ENCODE measurements around the gene COLEC12. TPM values are rescaled to one million over a fixed set of nuclear protein-coding genes. Genes with fewer than 3 reads are reported as not detected.

The COLEC12 gene
- total RNA-seq, 1 experiment from 2014 or later: 0.03 TPM

- Histone ChIP-seq H3K4me3 (ENCODE audit: low read depth in 2 of 2, low read length in 2 of 2) (no peak overlapping the region), H3K36me3 (ENCODE audit: control insufficient read depth, insufficient read depth, low read length) (no peaks in the 10 kb centered on the region), H3K27ac (ENCODE audit: low read length) (no peak overlapping the region), H3K27me3 (ENCODE audit: control insufficient read depth, insufficient read depth, low read length) (peaks cover 2% of the 10 kb centered on the region), H3K4me1 (ENCODE audit: control insufficient read depth, insufficient read depth, low read length) (no peaks in the 10 kb centered on the region), H3K9me3 (ENCODE audit: control insufficient read depth, insufficient read depth, low read depth, low read length) (no peaks in the 10 kb centered on the region)
- POLR2A ChIA-PET: no interaction called here
- DNase-seq (ENCODE audit: low read depth, low spot score) (no peak), ATAC-seq (no peak)
- in situ Hi-C loops (cut with HindIII; ENCODE audit: low pct_unique_long_range_greater_than_20kb, low sequenced_read_pairs): no loop called here
- CTCF ChIA-PET: no interaction called here
- intact Hi-C loops (cut with micrococcal nuclease; ENCODE audit: unreplicated experiment): no loop called here
- BruUV-seq (replicated peaks): no TSS peak
- TF ChIP-seq TCF7L2 (IDR thresholded peaks at IDR 0.05; ENCODE audit: low read depth, low read length): no peak
- TF ChIP-seq, protein P1, sequence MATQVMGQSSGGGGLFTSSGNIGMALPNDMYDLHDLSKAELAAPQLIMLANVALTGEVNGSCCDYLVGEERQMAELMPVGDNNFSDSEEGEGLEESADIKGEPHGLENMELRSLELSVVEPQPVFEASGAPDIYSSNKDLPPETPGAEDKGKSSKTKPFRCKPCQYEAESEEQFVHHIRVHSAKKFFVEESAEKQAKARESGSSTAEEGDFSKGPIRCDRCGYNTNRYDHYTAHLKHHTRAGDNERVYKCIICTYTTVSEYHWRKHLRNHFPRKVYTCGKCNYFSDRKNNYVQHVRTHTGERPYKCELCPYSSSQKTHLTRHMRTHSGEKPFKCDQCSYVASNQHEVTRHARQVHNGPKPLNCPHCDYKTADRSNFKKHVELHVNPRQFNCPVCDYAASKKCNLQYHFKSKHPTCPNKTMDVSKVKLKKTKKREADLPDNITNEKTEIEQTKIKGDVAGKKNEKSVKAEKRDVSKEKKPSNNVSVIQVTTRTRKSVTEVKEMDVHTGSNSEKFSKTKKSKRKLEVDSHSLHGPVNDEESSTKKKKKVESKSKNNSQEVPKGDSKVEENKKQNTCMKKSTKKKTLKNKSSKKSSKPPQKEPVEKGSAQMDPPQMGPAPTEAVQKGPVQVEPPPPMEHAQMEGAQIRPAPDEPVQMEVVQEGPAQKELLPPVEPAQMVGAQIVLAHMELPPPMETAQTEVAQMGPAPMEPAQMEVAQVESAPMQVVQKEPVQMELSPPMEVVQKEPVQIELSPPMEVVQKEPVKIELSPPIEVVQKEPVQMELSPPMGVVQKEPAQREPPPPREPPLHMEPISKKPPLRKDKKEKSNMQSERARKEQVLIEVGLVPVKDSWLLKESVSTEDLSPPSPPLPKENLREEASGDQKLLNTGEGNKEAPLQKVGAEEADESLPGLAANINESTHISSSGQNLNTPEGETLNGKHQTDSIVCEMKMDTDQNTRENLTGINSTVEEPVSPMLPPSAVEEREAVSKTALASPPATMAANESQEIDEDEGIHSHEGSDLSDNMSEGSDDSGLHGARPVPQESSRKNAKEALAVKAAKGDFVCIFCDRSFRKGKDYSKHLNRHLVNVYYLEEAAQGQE (IDR thresholded peaks at IDR 0.05; ENCODE audit: insufficient read depth in 1 of 2, low read depth in 2 of 2, low read length in 1 of 2): no peak
- TF ChIP-seq, protein P2, sequence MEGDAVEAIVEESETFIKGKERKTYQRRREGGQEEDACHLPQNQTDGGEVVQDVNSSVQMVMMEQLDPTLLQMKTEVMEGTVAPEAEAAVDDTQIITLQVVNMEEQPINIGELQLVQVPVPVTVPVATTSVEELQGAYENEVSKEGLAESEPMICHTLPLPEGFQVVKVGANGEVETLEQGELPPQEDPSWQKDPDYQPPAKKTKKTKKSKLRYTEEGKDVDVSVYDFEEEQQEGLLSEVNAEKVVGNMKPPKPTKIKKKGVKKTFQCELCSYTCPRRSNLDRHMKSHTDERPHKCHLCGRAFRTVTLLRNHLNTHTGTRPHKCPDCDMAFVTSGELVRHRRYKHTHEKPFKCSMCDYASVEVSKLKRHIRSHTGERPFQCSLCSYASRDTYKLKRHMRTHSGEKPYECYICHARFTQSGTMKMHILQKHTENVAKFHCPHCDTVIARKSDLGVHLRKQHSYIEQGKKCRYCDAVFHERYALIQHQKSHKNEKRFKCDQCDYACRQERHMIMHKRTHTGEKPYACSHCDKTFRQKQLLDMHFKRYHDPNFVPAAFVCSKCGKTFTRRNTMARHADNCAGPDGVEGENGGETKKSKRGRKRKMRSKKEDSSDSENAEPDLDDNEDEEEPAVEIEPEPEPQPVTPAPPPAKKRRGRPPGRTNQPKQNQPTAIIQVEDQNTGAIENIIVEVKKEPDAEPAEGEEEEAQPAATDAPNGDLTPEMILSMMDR (IDR thresholded peaks at IDR 0.05): no peak
- no peak for TF ChIP-seq POLR2AphosphoS5 (IDR thresholded peaks at IDR 0.05; ENCODE audit: low read depth, low read length)
- TF ChIP-seq SIN3A (IDR thresholded peaks at IDR 0.05; ENCODE audit: borderline replicate concordance, insufficient read depth, low read depth, low read length): no peak
Observed at GRCh38 chr18:445055-445454, 55.4 kb downstream of the COLEC12 start.

GRCh38 chr18:438571-438970 lies 61.9 kb downstream of the COLEC12 start:
- no peaks in the 10 kb centered on the region for H3K9me3 ChIP-seq (ENCODE audit: control insufficient read depth, insufficient read depth, low read depth, low read length)
- intact Hi-C loops (cut with micrococcal nuclease; ENCODE audit: unreplicated experiment) (no loop called here), in situ Hi-C loops (cut with HindIII; ENCODE audit: low pct_unique_long_range_greater_than_20kb, low sequenced_read_pairs) (no loop called here)
- no peaks in the 10 kb centered on the region for H3K4me1 ChIP-seq (ENCODE audit: control insufficient read depth, insufficient read depth, low read length)
- ATAC-seq (no peak), DNase-seq (ENCODE audit: low read depth, low spot score) (no peak)
- TF ChIP-seq, protein P1 (IDR thresholded peaks at IDR 0.05; ENCODE audit: insufficient read depth in 1 of 2, low read depth in 2 of 2, low read length in 1 of 2): no peak
- TF ChIP-seq, protein P2 (IDR thresholded peaks at IDR 0.05): no peak
- TF ChIP-seq POLR2AphosphoS5 (IDR thresholded peaks at IDR 0.05; ENCODE audit: low read depth, low read length) (no peak), SIN3A (IDR thresholded peaks at IDR 0.05; ENCODE audit: borderline replicate concordance, insufficient read depth, low read depth, low read length) (no peak), TCF7L2 (IDR thresholded peaks at IDR 0.05; ENCODE audit: low read depth, low read length) (no peak)
- H3K27ac ChIP-seq (ENCODE audit: low read length): no peak overlapping the region
- no peak overlapping the region for H3K4me3 ChIP-seq (ENCODE audit: low read depth in 2 of 2, low read length in 2 of 2)
- no TSS peak for BruUV-seq (replicated peaks)
- ChIA-PET CTCF (no interaction called here), POLR2A (no interaction called here)
- no peaks in the 10 kb centered on the region for H3K27me3 ChIP-seq (ENCODE audit: control insufficient read depth, insufficient read depth, low read length)
- H3K36me3 ChIP-seq (ENCODE audit: control insufficient read depth, insufficient read depth, low read length): no peaks in the 10 kb centered on the region

Measured in Panc1 (cell line).